ENCODE measurements around the gene MTM1. TPM values are rescaled to one million over a fixed set of nuclear protein-coding genes. Genes with fewer than 3 reads are reported as not detected.

MTM1 gene
- total RNA-seq, 3 donors from 2014 or later: 42.2 to 77.3 (median 56.9) TPM

DNA sequence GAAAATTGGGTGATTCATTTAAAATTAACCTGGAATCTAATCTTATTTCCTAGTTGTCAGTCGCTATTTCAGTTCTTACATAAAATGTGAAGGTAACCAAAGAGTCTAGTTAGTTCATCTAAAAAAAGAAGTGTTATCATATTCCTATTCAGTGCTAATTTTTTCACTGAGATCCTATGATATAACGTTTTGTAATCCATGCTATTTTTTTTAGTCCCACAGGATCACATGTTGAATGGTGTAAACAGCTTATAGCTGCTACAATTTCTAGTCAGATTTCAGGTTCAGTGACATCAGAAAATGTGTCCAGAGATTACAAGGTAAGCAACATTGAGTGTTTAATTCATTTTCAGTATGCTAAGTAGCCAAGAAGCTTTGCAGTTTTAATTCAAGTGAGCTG, 130.6 kb downstream of the MTM1 start:
- no peak for DNase-seq
- TF ChIP-seq, protein P1, sequence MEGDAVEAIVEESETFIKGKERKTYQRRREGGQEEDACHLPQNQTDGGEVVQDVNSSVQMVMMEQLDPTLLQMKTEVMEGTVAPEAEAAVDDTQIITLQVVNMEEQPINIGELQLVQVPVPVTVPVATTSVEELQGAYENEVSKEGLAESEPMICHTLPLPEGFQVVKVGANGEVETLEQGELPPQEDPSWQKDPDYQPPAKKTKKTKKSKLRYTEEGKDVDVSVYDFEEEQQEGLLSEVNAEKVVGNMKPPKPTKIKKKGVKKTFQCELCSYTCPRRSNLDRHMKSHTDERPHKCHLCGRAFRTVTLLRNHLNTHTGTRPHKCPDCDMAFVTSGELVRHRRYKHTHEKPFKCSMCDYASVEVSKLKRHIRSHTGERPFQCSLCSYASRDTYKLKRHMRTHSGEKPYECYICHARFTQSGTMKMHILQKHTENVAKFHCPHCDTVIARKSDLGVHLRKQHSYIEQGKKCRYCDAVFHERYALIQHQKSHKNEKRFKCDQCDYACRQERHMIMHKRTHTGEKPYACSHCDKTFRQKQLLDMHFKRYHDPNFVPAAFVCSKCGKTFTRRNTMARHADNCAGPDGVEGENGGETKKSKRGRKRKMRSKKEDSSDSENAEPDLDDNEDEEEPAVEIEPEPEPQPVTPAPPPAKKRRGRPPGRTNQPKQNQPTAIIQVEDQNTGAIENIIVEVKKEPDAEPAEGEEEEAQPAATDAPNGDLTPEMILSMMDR (IDR thresholded peaks at IDR 0.05): no peak
- Histone ChIP-seq H3K4me3 (no peak overlapping the region), H3K4me1 (ENCODE audit: low read depth) (no peaks in the 10 kb centered on the region), H3K36me3 (ENCODE audit: low read depth) (no peaks in the 10 kb centered on the region), H3K9me3 (no peaks in the 10 kb centered on the region)
- no peak for ATAC-seq
- intact Hi-C loops (cut with DNase I, micrococcal nuclease): no loop called here

DNA sequence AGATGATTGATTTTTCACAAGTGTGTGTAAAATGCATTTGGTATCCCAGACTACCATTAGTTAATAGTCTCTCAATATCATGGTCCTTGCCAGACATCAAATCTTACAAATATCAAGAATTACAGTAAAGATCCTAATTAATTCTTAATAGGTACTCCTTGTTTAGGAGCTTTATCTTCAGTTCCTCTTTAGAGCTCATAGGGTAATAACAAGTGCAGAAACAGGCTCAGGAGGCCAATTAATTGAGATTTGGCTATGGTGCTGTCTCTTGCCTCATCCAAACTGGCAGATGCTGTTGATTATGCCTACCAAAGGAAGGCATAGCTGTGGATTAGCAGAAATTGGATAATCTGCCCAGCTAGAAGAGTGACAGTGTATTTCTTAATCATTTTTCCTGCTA, 131.7 kb downstream of the MTM1 start:
- Histone ChIP-seq H3K4me1 (ENCODE audit: low read depth) (no peaks in the 10 kb centered on the region), H3K4me3 (no peak overlapping the region), H3K36me3 (ENCODE audit: low read depth) (no peaks in the 10 kb centered on the region), H3K9me3 (no peaks in the 10 kb centered on the region)
- TF ChIP-seq, protein P1 (IDR thresholded peaks at IDR 0.05): no peak
- intact Hi-C loops (cut with DNase I, micrococcal nuclease): no loop called here
- ATAC-seq (no peak), DNase-seq (no peak)

DNA sequence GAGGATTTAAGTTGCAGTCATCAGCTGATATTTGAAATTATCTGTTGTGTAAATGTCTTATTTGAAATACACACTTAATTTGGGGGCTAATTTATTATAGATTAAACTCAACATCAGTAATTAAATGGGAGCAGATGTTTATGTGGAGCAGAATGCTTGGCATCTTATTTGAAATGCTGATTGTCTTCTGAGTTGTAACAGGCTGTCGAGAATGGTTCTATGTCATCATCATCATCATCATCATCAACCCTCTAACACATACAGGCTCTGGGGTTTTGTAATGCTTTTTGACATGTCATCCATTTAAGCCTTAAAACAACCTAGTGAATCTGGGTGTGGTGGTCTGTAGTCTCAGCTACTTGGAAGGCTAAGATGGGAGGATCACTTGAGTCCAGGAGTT, 133.0 kb downstream of the MTM1 start:
- intact Hi-C loops (cut with DNase I, micrococcal nuclease): no loop called here
- H3K36me3 ChIP-seq (ENCODE audit: low read depth): no peaks in the 10 kb centered on the region
- ATAC-seq (no peak), DNase-seq (no peak)
- TF ChIP-seq, protein P1 (IDR thresholded peaks at IDR 0.05): no peak
- no peak overlapping the region for H3K4me3 ChIP-seq
- no peaks in the 10 kb centered on the region for H3K9me3 ChIP-seq
- no peaks in the 10 kb centered on the region for H3K4me1 ChIP-seq (ENCODE audit: low read depth)

DNA sequence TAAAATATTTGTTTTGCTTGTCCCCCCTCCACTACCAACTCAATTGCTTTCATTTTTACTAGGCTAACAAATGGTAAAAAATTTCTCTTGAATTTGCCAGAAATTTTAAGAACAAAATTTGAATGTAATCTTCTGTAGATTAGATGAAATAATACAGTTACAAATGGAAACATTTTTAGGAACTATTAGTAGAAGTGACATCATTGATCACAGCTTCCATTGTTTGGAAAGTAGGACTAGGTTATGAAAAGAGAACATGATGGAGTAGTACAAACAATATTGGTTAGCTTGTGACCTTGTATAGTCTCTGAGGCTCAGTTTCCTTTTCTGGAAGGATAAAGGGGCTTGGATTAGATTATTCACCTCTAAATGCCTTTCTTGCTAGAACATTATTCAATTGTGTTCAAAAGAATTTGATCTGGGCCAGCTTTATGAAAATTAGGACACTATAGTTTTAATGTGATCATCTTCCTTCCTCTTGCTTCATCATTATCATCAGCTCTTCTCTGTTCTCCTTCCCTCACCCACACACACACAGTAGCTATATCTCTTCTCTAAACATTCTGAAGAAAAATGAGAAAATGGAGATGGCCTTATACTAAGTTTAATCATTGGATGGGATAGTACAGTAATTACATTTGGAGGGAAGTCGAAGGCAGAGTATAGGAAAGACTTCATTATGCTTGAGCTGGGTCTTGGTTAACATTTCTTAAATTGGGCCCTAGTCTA, 134.7 kb downstream of the MTM1 start:
- TF ChIP-seq, protein P1 (IDR thresholded peaks at IDR 0.05): no peak
- Histone ChIP-seq H3K9me3 (no peaks in the 10 kb centered on the region), H3K4me1 (ENCODE audit: low read depth) (no peaks in the 10 kb centered on the region), H3K4me3 (no peak overlapping the region), H3K36me3 (ENCODE audit: low read depth) (no peaks in the 10 kb centered on the region)
- intact Hi-C loops (cut with DNase I, micrococcal nuclease): no loop called here
- no peak for ATAC-seq
- no peak for DNase-seq

DNA sequence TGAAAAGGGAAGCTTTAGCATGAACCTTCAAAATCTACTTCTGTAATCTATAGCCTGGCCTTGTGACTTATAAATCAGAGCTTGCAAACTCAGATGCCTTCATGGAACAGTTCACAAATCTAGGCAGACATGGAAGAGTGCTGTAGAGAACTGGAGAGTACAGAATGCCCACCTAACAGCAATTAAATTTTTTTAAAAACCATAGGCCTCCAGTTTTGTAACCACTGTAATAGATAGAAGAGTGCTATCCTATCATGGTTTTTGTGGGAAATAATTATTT, 135.2 kb downstream of the MTM1 start:
- DNase-seq (no peak), ATAC-seq (no peak)
- no peaks in the 10 kb centered on the region for H3K4me1 ChIP-seq (ENCODE audit: low read depth)
- no peak overlapping the region for H3K4me3 ChIP-seq
- H3K9me3 ChIP-seq: no peaks in the 10 kb centered on the region
- H3K36me3 ChIP-seq (ENCODE audit: low read depth): no peaks in the 10 kb centered on the region
- TF ChIP-seq, protein P1 (IDR thresholded peaks at IDR 0.05): no peak
- intact Hi-C loops (cut with DNase I, micrococcal nuclease): no loop called here

Data from mucosa of descending colon (tissue), 3 donors.